Common myeloid progenitor, CD34-positive (primary cell): Measurements from ENCODE around the gene GCNT2.
"Not testable (repeated sequence)": the region's sequence is repeated elsewhere in the genome, so short reads cannot be mapped to it uniquely, and the experiment has no call there.

ENCODE experiments used
- CTCF ChIA-PET: fragments of 350-600 bp; sonication (Branson Sonifier 250); formaldehyde crosslinking; loops from one replicate; lab custom pipeline; 2021; ENCODE audit warnings: antibody characterized with exemption; lab: Charles Lee
- POLR2A ChIA-PET: fragments of 350-600 bp; sonication (Branson Sonifier 250); formaldehyde crosslinking; loops from one replicate; lab custom pipeline; 2021; ENCODE audit warnings: antibody characterized with exemption; lab: Charles Lee
- DNase-seq, 3 donors: peaks; one replicate each; pipeline versions ENCODE4 v3.0.0 to v3.0.0-alpha.2; 2013
- H3K27ac ChIP-seq, 2 experiments: 1 replicate in 1 of 2; 2 replicates in 1 of 2; pipeline ENCODE4 v1.7.0; 2013; ENCODE audit warnings: inconsistent platforms in 2 of 2, low read length in 2 of 2, mild to moderate bottlenecking in 2 of 2, low read depth in 1 of 2, moderate library complexity in 1 of 2; ENCODE audit not compliant: severe bottlenecking in 2 of 2, insufficient read depth in 1 of 2, poor library complexity in 1 of 2
- H3K27me3 ChIP-seq, 5 experiments: replicated peaks in 2 of 5; 1 replicate in 3 of 5; 2 replicates in 2 of 5; pipeline versions ENCODE4 v1.6.1 to v1.7.0; 2013; ENCODE audit warnings: low read length in 4 of 5, mild to moderate bottlenecking in 2 of 5, moderate library complexity in 2 of 5, inconsistent platforms in 1 of 5; ENCODE audit not compliant: insufficient read depth in 5 of 5, control insufficient read depth in 4 of 5
- H3K36me3 ChIP-seq, 4 experiments: 1 replicate in 2 of 4; 2 replicates in 2 of 4; pipeline versions ENCODE4 v1.6.1 to v1.7.0; 2013; ENCODE audit warnings: low read length in 3 of 4, control low read depth in 1 of 4, mild to moderate bottlenecking in 1 of 4; ENCODE audit not compliant: control insufficient read depth in 4 of 4, insufficient read depth in 4 of 4
- H3K4me1 ChIP-seq, 4 experiments: 1 replicate in 3 of 4; 2 replicates in 1 of 4; pipeline versions ENCODE4 v1.6.1 to v1.7.1; 2013; ENCODE audit warnings: low read length in 3 of 4, mild to moderate bottlenecking in 3 of 4, control low read depth in 1 of 4, inconsistent platforms in 1 of 4, moderate library complexity in 1 of 4; ENCODE audit not compliant: control insufficient read depth in 4 of 4, insufficient read depth in 4 of 4; ENCODE audit errors: control extremely low read depth in 1 of 4
- H3K4me3 ChIP-seq, 7 experiments: 1 replicate in 4 of 7; 2 replicates in 3 of 7; pipeline versions ENCODE4 v1.5.1 to v1.7.0; 2013; ENCODE audit warnings: mild to moderate bottlenecking in 7 of 7, low read length in 6 of 7, moderate library complexity in 6 of 7, inconsistent platforms in 2 of 7, low read depth in 2 of 7, control low read depth in 1 of 7; ENCODE audit not compliant: insufficient read depth in 4 of 7, control insufficient read depth in 1 of 7; ENCODE audit errors: extremely low read depth in 1 of 7
- H3K9me3 ChIP-seq, 5 experiments: 1 replicate in 4 of 5; 2 replicates in 1 of 5; pipeline versions ENCODE4 v1.6.1 to v1.7.1; 2013; ENCODE audit warnings: low read length in 4 of 5, mild to moderate bottlenecking in 2 of 5, inconsistent platforms in 1 of 5, low read depth in 1 of 5, moderate library complexity in 1 of 5; ENCODE audit not compliant: control insufficient read depth in 4 of 5, insufficient read depth in 2 of 5; ENCODE audit errors: control extremely low read depth in 1 of 5
- WGBS: methylation state at CpG from one replicate; pipeline ENCODE4 v1.1.5; 2013; ENCODE audit not compliant: insufficient coverage; 5-methylcytosine and 5-hydroxymethylcytosine counted together

GCNT2 gene

GRCh38 chr6:10575519-10575918 is 54.4 kb downstream of the GCNT2 start:
- H3K4me1 ChIP-seq, H3K9me3 ChIP-seq, POLR2A ChIA-PET, CTCF ChIA-PET, DNase-seq, H3K27ac ChIP-seq, H3K27me3 ChIP-seq, H3K4me3 ChIP-seq: not testable (repeated sequence)
- 100% methylated on average over 1 of the region's 5 CpGs for WGBS
- H3K36me3 ChIP-seq = peaks cover 0 to 18% (median 6%) of the 10 kb centered on the region in 4 experiments

GRCh38 chr6:10576226-10576625 is 55.1 kb downstream of the GCNT2 start:
- peak in 1 of 3 donors; percentile 29 for DNase-seq
- CTCF ChIA-PET = interaction anchor here (0.7 to 2.6 kb wide), 2 partner anchors 12 to 65 kb away, joined by 5 to 7 read pairs; no protein-coding TSS in a partner anchor
- WGBS = 100% methylated on average over 1 of the region's 4 CpGs

DNA sequence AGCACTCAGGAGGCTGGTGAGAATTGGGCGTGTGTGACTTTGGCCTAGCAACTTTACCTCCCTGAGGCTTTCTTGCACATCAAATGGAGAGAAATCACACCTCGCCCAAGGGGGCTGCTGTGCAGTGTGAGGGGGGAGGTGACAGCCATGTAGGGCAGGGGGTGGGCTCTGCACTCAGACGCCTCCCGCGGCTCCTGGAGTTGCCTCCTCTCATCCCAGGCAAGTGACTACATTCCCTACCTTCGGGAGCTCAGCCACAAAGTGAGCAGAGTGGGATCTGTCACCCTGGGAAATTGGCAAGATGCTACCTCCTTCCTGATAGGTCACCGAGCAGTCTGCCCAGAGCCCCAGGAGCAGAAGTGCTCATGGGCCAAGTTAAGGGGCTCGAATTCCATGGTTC is 56.0 kb downstream of the GCNT2 start:
- 100% methylated on average over 6 of the region's 8 CpGs for WGBS
- peaks cover 2 to 21% (median 7%) of the 10 kb centered on the region in 4 experiments for H3K36me3 ChIP-seq
- CTCF ChIA-PET = interaction anchor here (0.7 to 2.6 kb wide), 2 partner anchors 11 to 66 kb away, joined by 3 to 7 read pairs; no protein-coding TSS in a partner anchor

More at GRCh38 chr6:10576226-10576625, 55.1 kb downstream of the GCNT2 start:
- no peak overlapping the region for H3K4me3 ChIP-seq
- H3K27ac ChIP-seq = no peak overlapping the region
- H3K4me1 ChIP-seq = no peaks in the 10 kb centered on the region
- H3K9me3 ChIP-seq = no peaks in the 10 kb centered on the region
- H3K36me3 ChIP-seq = peaks cover 0 to 23% (median 7%) of the 10 kb centered on the region in 4 experiments
- no peaks in the 10 kb centered on the region for H3K27me3 ChIP-seq
- POLR2A ChIA-PET = no interaction called here

GRCh38 chr6:10578723-10579122 is 57.6 kb downstream of the GCNT2 start:
- Histone ChIP-seq H3K9me3 (no peaks in the 10 kb centered on the region), H3K4me1 (peaks cover 0 to 11% (median 9%) of the 10 kb centered on the region in 4 experiments), H3K4me3 (no peak overlapping the region), H3K27ac (no peak overlapping the region), H3K36me3 (peaks cover 2 to 18% (median 5%) of the 10 kb centered on the region in 4 experiments), H3K27me3 (no peaks in the 10 kb centered on the region)
- peak in 2 of 3 donors; percentile 20 to 30 for DNase-seq
- POLR2A ChIA-PET = no interaction called here
- CTCF ChIA-PET = interaction anchor here (0.6 to 2.6 kb wide), 2 partner anchors 9 to 21 kb away, joined by 3 to 7 read pairs; no protein-coding TSS in a partner anchor
- 96% methylated on average over 4 of the region's 5 CpGs for WGBS

More for the DNA sequence above, 56.0 kb downstream of the GCNT2 start:
- POLR2A ChIA-PET = no interaction called here
- Histone ChIP-seq H3K4me1 (no peaks in the 10 kb centered on the region), H3K27ac (no peak overlapping the region), H3K9me3 (no peaks in the 10 kb centered on the region), H3K4me3 (no peak overlapping the region), H3K27me3 (no peaks in the 10 kb centered on the region)
- DNase-seq = no peak

GRCh38 chr6:10579803-10580202 is 58.7 kb downstream of the GCNT2 start:
- ChIA-PET CTCF (no interaction called here), POLR2A (interaction anchor here (0.6 kb wide), 1 partner anchor 718 kb away, joined by 3 read pairs; no protein-coding TSS in a partner anchor)
- DNase-seq = no peak
- 90% methylated on average over 1 of the region's 4 CpGs for WGBS
- Histone ChIP-seq H3K36me3 (peaks cover 2 to 13% (median 5%) of the 10 kb centered on the region in 4 experiments), H3K4me1 (peaks cover 0 to 16% (median 9%) of the 10 kb centered on the region in 4 experiments), H3K9me3 (no peaks in the 10 kb centered on the region), H3K27me3 (no peaks in the 10 kb centered on the region), H3K4me3 (no peak overlapping the region), H3K27ac (no peak overlapping the region)

GRCh38 chr6:10580570-10580969 is 59.4 kb downstream of the GCNT2 start:
- CTCF ChIA-PET = interaction anchor here (1.0 kb wide), 1 partner anchor 13 kb away, joined by 4 read pairs; no protein-coding TSS in a partner anchor
- no peak for DNase-seq
- Histone ChIP-seq H3K4me1 (peaks cover 0 to 16% (median 9%) of the 10 kb centered on the region in 4 experiments), H3K27me3 (no peaks in the 10 kb centered on the region), H3K27ac (peak overlapping the region in 1 of 2 experiments; percentile 3), H3K36me3 (peaks cover 2 to 17% (median 5%) of the 10 kb centered on the region in 4 experiments), H3K9me3 (no peaks in the 10 kb centered on the region), H3K4me3 (no peak overlapping the region)
- POLR2A ChIA-PET = no interaction called here
- WGBS = 98% methylated on average over 6 of the region's 7 CpGs

DNA sequence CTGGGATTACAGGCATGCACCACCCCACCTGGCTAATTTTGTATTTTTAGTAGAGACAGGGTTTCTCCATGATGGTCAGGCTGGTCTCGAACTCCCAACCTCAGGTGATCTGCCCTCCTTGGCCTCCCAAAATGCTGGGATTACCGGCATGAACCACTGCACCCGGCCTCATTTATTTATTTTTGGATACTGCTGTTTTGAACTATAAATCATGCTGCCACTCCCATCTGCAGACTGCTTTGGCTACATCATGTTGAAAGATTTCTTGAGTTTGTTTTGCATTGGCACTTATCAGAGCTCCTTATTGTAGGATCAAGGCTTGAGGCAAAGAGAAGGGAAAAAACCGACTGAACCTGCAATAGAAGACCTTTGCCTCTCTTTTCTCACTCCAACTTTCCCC is 60.3 kb downstream of the GCNT2 start:
- POLR2A ChIA-PET, DNase-seq, H3K27ac ChIP-seq, H3K27me3 ChIP-seq, H3K9me3 ChIP-seq, H3K4me3 ChIP-seq: not testable (repeated sequence)
- CTCF ChIA-PET = interaction anchor here (1.0 kb wide), 1 partner anchor 14 kb away, joined by 4 read pairs; no protein-coding TSS in a partner anchor
- H3K36me3 ChIP-seq = peaks cover under 1 to 19% (median 4%) of the 10 kb centered on the region in 4 experiments
- 94% methylated on average over 3 of the region's 4 CpGs for WGBS
- H3K4me1 ChIP-seq = peaks cover 0 to 16% (median 9%) of the 10 kb centered on the region in 4 experiments
